Measurements from ENCODE around the gene ELP5. TPM values are rescaled to one million over a fixed set of nuclear protein-coding genes. Genes with fewer than 3 reads are reported as not detected.

Gene ELP5
- total and polyA plus RNA-seq, 2 of the 4 experiments (the other 2 are of a cell fraction): 39.3 to 46.6 TPM

GRCh38 chr17:7262935-7263800 is 11.2 kb downstream of the ELP5 start (continued):
- TF ChIP-seq CTCF (conservative IDR thresholded peaks at IDR 0.05; ENCODE audit: low read depth, low read length): no peak
- TF ChIP-seq SMC3 (IDR thresholded peaks at IDR 0.05; ENCODE audit: low read depth, low read length): no peak

- peak overlapping the region; percentile 79 for H4K91ac ChIP-seq (ENCODE audit: insufficient read depth, low read depth, low read length)
- DNase-seq (no peak), ATAC-seq (ENCODE audit: low read depth) (no peak)
- H4K5ac ChIP-seq (ENCODE audit: low read depth, low read length): no peak overlapping the region
- H2AK9ac ChIP-seq (replicated peaks; ENCODE audit: low read depth, low read length, poor library complexity): peak overlapping the region; percentile 45
- H3K36me3 ChIP-seq (ENCODE audit: control insufficient read depth, insufficient read depth, low read length): peaks cover 10% of the 10 kb centered on the region
- intact Hi-C loops (cut with micrococcal nuclease): no loop called here
- peak overlapping the region; percentile 78 to 98; a peak in 3 of 4 replicates for H4K8ac ChIP-seq (ENCODE audit: low read depth in 2 of 2, low read length in 2 of 2)
- H3K4me3 ChIP-seq (ENCODE audit: insufficient read depth, low read depth, low read length): no peak overlapping the region
- no TSS peak for BruUV-seq (replicated peaks)
- H3K18ac ChIP-seq (ENCODE audit: low read depth, low read length): no peak overlapping the region
- H3K23ac ChIP-seq (ENCODE audit: low read depth, low read length): no peak overlapping the region; the same call in 1 of the 2 replicates
- H3K9me3 ChIP-seq (ENCODE audit: control insufficient read depth, insufficient read depth, low read length): no peaks in the 10 kb centered on the region
- dilution Hi-C loops (cut with HindIII; ENCODE audit: low sequenced_read_pairs, unreplicated experiment): no loop called here
- H3K27ac ChIP-seq (ENCODE audit: insufficient read depth, low read length): no peak overlapping the region
- ChIA-PET POLR2A (ENCODE audit: unreplicated experiment) (interaction anchor here (0.6 kb wide), 1 partner anchor 10 kb away, joined by 9 read pairs; no protein-coding TSS in a partner anchor), CTCF (interaction anchor here (1.3 to 1.6 kb wide), 2 partner anchors 17 to 32 kb away, joined by 5 to 7 read pairs; no protein-coding TSS in a partner anchor)
- H3K4me1 ChIP-seq (ENCODE audit: control insufficient read depth, insufficient read depth, low read length): peaks cover 11% of the 10 kb centered on the region
- H4K20me1 ChIP-seq (ENCODE audit: insufficient read depth, low read length): no peaks in the 10 kb centered on the region
- no peak overlapping the region for H2BK5ac ChIP-seq (ENCODE audit: low read depth, low read length, poor library complexity, severe bottlenecking)
- no peak overlapping the region for H3K14ac ChIP-seq (replicated peaks; ENCODE audit: low read depth, low read length)
- H3K4me2 ChIP-seq (ENCODE audit: low read depth, low read length): no peak overlapping the region
- in situ Hi-C loops (cut with MboI; ENCODE audit: low sequenced_read_pairs): no loop called here
- WGBS, 2 experiments (ENCODE audit: extremely low coverage in 2 of 2, insufficient read length in 1 of 2): 53% methylated on average over 4 of the region's 4 CpGs; no CpG with 5 or more reads in 1 of the 2 experiments
- H3K56ac ChIP-seq (ENCODE audit: extremely low read depth, insufficient read depth, low read length): no peak overlapping the region
- no peak overlapping the region for H3K9ac ChIP-seq (ENCODE audit: low read depth, low read length)
- peaks cover 13% of the 10 kb centered on the region; the same call in 1 of the 2 replicates for H3K27me3 ChIP-seq (ENCODE audit: control insufficient read depth, insufficient read depth, low read length)
- H3K4ac ChIP-seq (ENCODE audit: low read depth, low read length): peak overlapping the region; percentile 77; the same call in 1 of the 2 replicates
- H2AFZ ChIP-seq (replicated peaks; ENCODE audit: low read length, poor library complexity): no peak overlapping the region
- peak overlapping the region; percentile 2; the same call in 1 of the 2 replicates for H2BK20ac ChIP-seq (ENCODE audit: low read depth, low read length)
- H2BK15ac ChIP-seq (ENCODE audit: low read depth, low read length): no peak overlapping the region
- peaks cover 10% of the 10 kb centered on the region for H3K9me1 ChIP-seq (ENCODE audit: insufficient read depth, low read length)
- H3K79me1 ChIP-seq (ENCODE audit: low read depth in 1 of 2, low read length in 2 of 2): no peaks in the 10 kb centered on the region
- H2AK5ac ChIP-seq (ENCODE audit: low read depth, low read length): peak overlapping the region; percentile 81; the same call in 1 of the 2 replicates
- peak overlapping the region; percentile 88; the same call in 1 of the 2 replicates for H2BK120ac ChIP-seq (ENCODE audit: low read depth, low read length)
- TF ChIP-seq NFE2L2 (IDR thresholded peaks at IDR 0.05; ENCODE audit: low read depth, low read length) (no peak), CEBPB (IDR thresholded peaks at IDR 0.05; ENCODE audit: low read depth, low read length) (no peak), POLR2A (IDR thresholded peaks at IDR 0.05; ENCODE audit: low read depth, low read length) (no peak), CTCF (conservative IDR thresholded peaks at IDR 0.05; ENCODE audit: low read depth, low read length) (no peak), RFX5 (IDR thresholded peaks at IDR 0.05; ENCODE audit: low read depth, low read length) (no peak), RAD21 (IDR thresholded peaks at IDR 0.05; ENCODE audit: low read length) (no peak), CHD1 (IDR thresholded peaks at IDR 0.05; ENCODE audit: low read depth, low read length) (no peak), RCOR1 (IDR thresholded peaks at IDR 0.05; ENCODE audit: insufficient replicate concordance, low read length) (no peak), FOS (IDR thresholded peaks at IDR 0.05; ENCODE audit: low read depth, low read length) (no peak), MAFK (IDR thresholded peaks at IDR 0.05; ENCODE audit: low read depth, low read length) (no peak)
These were observed 11.7 kb downstream of the ELP5 start for GRCh38 chr17:7263801-7264078.
